Fibroblast of lung (primary cell): ENCODE measurements around the gene COLEC12. TPM values are rescaled to one million over a fixed set of nuclear protein-coding genes. Genes with fewer than 3 reads are reported as not detected.

Experiments used
- DNase-seq, 2 donors: peaks; one replicate each; pipeline versions ENCODE4 v3.0.0 to v3.0.0-alpha.2; 2010; ENCODE audit warnings: low read depth in 2 of 2
- H2AFZ ChIP-seq: 2 replicates; pipeline ENCODE4 v1.5.1; 2012; ENCODE audit warnings: low read length, control low read depth, inconsistent platforms
- H3K27ac ChIP-seq: 2 replicates; pipeline ENCODE4 v1.5.1; 2011; ENCODE audit warnings: low read length, control low read depth; ENCODE audit not compliant: insufficient read depth
- H3K27me3 ChIP-seq: 2 replicates; pipeline ENCODE4 v1.5.1; 2011; ENCODE audit warnings: mild to moderate bottlenecking, low read length; ENCODE audit not compliant: control insufficient read depth, insufficient read depth
- H3K36me3 ChIP-seq: 2 replicates; pipeline ENCODE4 v1.5.1; 2011; ENCODE audit warnings: low read length; ENCODE audit not compliant: control insufficient read depth, insufficient read depth
- H3K4me1 ChIP-seq: 2 replicates; pipeline ENCODE4 v1.5.1; 2011; ENCODE audit warnings: low read length; ENCODE audit not compliant: control insufficient read depth, insufficient read depth; ENCODE audit errors: extremely low read depth
- H3K4me2 ChIP-seq: 2 replicates; pipeline ENCODE4 v1.5.1; 2011; ENCODE audit warnings: low read length, control low read depth; ENCODE audit not compliant: insufficient read depth; ENCODE audit errors: extremely low read depth
- H3K4me3 ChIP-seq, 4 experiments: fragments of 200-600 bp in 1 of 4; sonication (generic) in 1 of 4; replicated peaks in 1 of 4; 2 replicates each; pipeline ENCODE4 v1.5.1; 2011 to 2016; ENCODE audit warnings: low read length in 4 of 4, low read depth in 3 of 4, mild to moderate bottlenecking in 3 of 4, control low read depth in 2 of 4, inconsistent platforms in 1 of 4, mixed read lengths in 1 of 4; ENCODE audit not compliant: insufficient read depth in 1 of 4; ENCODE audit errors: control extremely low read depth in 1 of 4
- H3K79me2 ChIP-seq: 2 replicates; pipeline ENCODE4 v1.5.1; 2012; ENCODE audit warnings: mild to moderate bottlenecking, low read length, inconsistent platforms; ENCODE audit not compliant: control insufficient read depth, insufficient read depth
- H3K9ac ChIP-seq: 2 replicates; pipeline ENCODE4 v1.5.1; 2011; ENCODE audit warnings: mild to moderate bottlenecking, low read length, control low read depth; ENCODE audit not compliant: insufficient read depth
- H3K9me3 ChIP-seq: 2 replicates; pipeline ENCODE4 v1.5.1; 2012; ENCODE audit warnings: low read depth, low read length; ENCODE audit not compliant: control insufficient read depth, insufficient read depth
- H4K20me1 ChIP-seq: 2 replicates; pipeline ENCODE4 v1.5.1; 2011; ENCODE audit warnings: low read length; ENCODE audit not compliant: control insufficient read depth, insufficient read depth; ENCODE audit errors: extremely low read depth
- EZH2 ChIP-seq: IDR thresholded peaks from 2 replicates; pipeline ENCODE4 v1.5.1; 2012; ENCODE audit warnings: low read length, control low read depth, mild to moderate bottlenecking; ENCODE audit errors: missing control alignments
- polyA plus RNA-seq, 2 donors: library from polyadenylated mRNA; depleted of rRNA in 1 of 2; stranded (reverse) in 1 of 2; unstranded in 1 of 2; fragments of >200 nt; gene quantifications; 2 replicates each; pipeline ENCODE4 v1.2.1, GENCODE V29; 2011 to 2012; ENCODE audit warnings: missing spikeins in 1 of 2
- total RNA-seq: library from RNA; depleted of rRNA; stranded (reverse); fragments of >200 nt; gene quantifications from 2 replicates; pipeline ENCODE4 v1.2.1, GENCODE V29; 2014
- TF ChIP-seq, protein P1 (sequence below), 2 donors: IDR thresholded peaks in 1 of 2; conservative IDR thresholded peaks in 1 of 2; 1 replicate in 1 of 2; 2 replicates in 1 of 2; pipeline ENCODE4 v1.5.1; 2011 to 2012; ENCODE audit warnings: low read length in 2 of 2, control low read depth in 1 of 2, inconsistent platforms in 1 of 2, low read depth in 1 of 2, mild to moderate bottlenecking in 1 of 2

The COLEC12 gene
- total and polyA plus RNA-seq, 2 donors (not counting 1 experiment from before 2014, with no cell fraction given): 20.0 to 24.8 TPM

DNA sequence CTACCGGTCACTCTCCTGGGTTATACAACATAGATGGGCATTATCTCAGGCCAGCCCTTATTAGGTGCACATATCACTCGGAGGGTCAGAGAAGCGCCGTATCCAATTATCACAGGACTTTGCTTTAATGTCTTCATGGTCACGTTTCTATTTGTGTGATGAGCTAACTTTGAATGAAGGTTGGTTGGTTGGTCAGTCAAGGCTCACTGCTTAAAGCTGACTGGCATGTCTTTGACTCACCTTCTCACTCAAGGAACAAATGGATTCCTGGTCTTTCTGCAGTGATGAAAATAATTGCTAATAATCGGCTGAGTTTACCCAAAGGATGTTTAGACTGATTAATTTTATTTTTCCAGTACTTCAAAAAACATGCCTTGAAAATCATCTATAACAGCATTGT is 39.7 kb downstream of the COLEC12 start:
- no peaks in the 10 kb centered on the region for H3K36me3 ChIP-seq
- H3K27ac ChIP-seq: no peak overlapping the region
- no peak overlapping the region for H3K4me3 ChIP-seq
- no peaks in the 10 kb centered on the region for H3K27me3 ChIP-seq
- H3K9ac ChIP-seq: no peak overlapping the region
- peaks cover 12% of the 10 kb centered on the region for H3K4me1 ChIP-seq
- H3K4me2 ChIP-seq: no peak overlapping the region
- DNase-seq: no peak
- no peaks in the 10 kb centered on the region for H4K20me1 ChIP-seq
- no peak overlapping the region for H2AFZ ChIP-seq
- H3K79me2 ChIP-seq: no peaks in the 10 kb centered on the region
- no peaks in the 10 kb centered on the region for H3K9me3 ChIP-seq
- TF ChIP-seq, protein P1, sequence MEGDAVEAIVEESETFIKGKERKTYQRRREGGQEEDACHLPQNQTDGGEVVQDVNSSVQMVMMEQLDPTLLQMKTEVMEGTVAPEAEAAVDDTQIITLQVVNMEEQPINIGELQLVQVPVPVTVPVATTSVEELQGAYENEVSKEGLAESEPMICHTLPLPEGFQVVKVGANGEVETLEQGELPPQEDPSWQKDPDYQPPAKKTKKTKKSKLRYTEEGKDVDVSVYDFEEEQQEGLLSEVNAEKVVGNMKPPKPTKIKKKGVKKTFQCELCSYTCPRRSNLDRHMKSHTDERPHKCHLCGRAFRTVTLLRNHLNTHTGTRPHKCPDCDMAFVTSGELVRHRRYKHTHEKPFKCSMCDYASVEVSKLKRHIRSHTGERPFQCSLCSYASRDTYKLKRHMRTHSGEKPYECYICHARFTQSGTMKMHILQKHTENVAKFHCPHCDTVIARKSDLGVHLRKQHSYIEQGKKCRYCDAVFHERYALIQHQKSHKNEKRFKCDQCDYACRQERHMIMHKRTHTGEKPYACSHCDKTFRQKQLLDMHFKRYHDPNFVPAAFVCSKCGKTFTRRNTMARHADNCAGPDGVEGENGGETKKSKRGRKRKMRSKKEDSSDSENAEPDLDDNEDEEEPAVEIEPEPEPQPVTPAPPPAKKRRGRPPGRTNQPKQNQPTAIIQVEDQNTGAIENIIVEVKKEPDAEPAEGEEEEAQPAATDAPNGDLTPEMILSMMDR (conservative IDR thresholded peaks at IDR 0.05 in 1 of 2, IDR thresholded peaks at IDR 0.05 in 1 of 2; ENCODE audit: low read depth in 1 of 2, low read length in 2 of 2): no peak
- no peak for TF ChIP-seq EZH2

- peaks cover 12% of the 10 kb centered on the region for H3K4me1 ChIP-seq
- no peak overlapping the region for H3K4me3 ChIP-seq
- no peaks in the 10 kb centered on the region for H4K20me1 ChIP-seq
- H3K4me2 ChIP-seq: no peak overlapping the region
- no peak overlapping the region for H2AFZ ChIP-seq
- H3K9me3 ChIP-seq: no peaks in the 10 kb centered on the region
- H3K79me2 ChIP-seq: no peaks in the 10 kb centered on the region
- H3K27ac ChIP-seq: no peak overlapping the region
- H3K27me3 ChIP-seq: no peaks in the 10 kb centered on the region
- H3K36me3 ChIP-seq: no peaks in the 10 kb centered on the region
- DNase-seq: no peak
- TF ChIP-seq, protein P1 (conservative IDR thresholded peaks at IDR 0.05 in 1 of 2, IDR thresholded peaks at IDR 0.05 in 1 of 2; ENCODE audit: low read depth in 1 of 2, low read length in 2 of 2): no peak
- no peak for TF ChIP-seq EZH2
- no peak overlapping the region for H3K9ac ChIP-seq
Measured at GRCh38 chr18:459814-460593, 40.5 kb downstream of the COLEC12 start.

DNA sequence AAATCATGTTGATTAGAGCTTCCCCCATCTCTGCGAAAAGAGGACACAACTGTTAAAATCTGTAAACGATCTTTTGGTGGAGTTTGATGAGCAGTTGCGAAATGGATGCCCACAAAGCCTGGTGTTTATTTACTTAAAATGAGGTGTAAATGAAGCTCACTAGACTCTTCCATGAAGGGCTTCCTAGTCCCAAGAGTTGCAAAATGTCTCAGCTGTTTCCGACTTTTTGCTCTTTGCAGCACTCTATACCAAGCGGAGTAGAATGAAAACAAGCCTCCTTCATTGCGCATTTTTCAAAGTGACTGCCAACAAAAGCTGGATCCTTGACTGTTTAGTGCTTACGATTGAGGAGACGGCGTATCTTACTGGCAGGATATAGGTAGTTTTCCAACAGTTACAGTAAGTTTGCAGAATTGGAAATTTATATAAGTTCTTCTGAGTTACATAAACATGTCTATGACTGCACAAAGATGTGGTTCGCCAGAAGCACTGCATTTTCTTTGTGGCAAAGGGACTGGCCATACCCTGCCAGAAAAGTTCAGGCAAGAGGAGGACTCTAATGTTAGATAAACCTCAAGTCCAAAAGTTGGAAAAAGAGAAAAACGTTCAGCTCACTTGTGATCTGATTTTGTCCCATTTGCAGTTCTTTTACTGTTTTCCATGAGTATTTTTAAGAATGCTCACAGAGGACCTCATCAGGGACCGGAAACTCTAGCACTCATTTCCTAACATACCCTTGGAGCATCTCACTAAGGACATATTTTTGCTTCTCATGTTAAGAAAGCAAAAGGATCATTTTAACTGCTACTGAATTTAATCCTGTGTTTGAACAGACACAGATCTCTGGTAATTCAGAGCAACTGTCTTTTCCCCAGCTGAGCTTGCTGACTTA is 42.7 kb downstream of the COLEC12 start:
- peak overlapping the region in 2 of 4 experiments; percentile 10 to 18 for H3K4me3 ChIP-seq
- no peaks in the 10 kb centered on the region for H4K20me1 ChIP-seq
- TF ChIP-seq, protein P1 (conservative IDR thresholded peaks at IDR 0.05 in 1 of 2, IDR thresholded peaks at IDR 0.05 in 1 of 2; ENCODE audit: low read depth in 1 of 2, low read length in 2 of 2): no peak
- TF ChIP-seq EZH2: no peak
- no peaks in the 10 kb centered on the region for H3K36me3 ChIP-seq
- no peak overlapping the region for H2AFZ ChIP-seq
- no peaks in the 10 kb centered on the region for H3K79me2 ChIP-seq
- no peaks in the 10 kb centered on the region for H3K9me3 ChIP-seq
- peak overlapping the region; percentile 55 for H3K27ac ChIP-seq
- H3K9ac ChIP-seq: no peak overlapping the region
- peak overlapping the region; percentile 70 for H3K4me2 ChIP-seq
- peak in 1 of 2 donors; percentile 69 for DNase-seq
- H3K27me3 ChIP-seq: no peaks in the 10 kb centered on the region
- peaks cover 12% of the 10 kb centered on the region for H3K4me1 ChIP-seq
